ENCODE measurements around the gene SPOCK2.
"Not testable (repeated sequence)": the region's sequence is repeated elsewhere in the genome, so short reads cannot be mapped to it uniquely, and the experiment has no call there.

Gene SPOCK2

DNA sequence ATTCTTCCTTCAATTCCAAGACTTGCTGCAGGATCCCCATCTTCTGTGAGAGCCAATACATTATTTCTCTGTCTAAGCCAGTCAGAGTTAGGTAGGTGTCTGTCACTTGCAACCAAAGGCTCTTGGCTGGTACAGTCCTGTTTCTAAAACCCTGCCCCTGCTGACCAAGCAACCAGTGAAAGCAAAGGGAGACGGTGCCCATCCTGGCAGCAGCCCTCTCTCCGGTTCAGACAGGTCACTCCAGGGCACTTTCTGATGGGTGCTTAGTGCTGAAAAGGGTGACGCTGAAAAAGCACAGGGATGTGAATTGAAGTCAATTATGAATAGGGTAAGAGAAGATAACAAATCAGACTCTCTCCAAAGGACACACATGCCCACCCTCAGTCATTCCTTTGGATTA lies 37.5 kb downstream of the SPOCK2 start:
- FAIRE-seq: no peak

- no peak for FAIRE-seq
These were observed 38.2 kb downstream of the SPOCK2 start for GRCh38 chr10:72049969-72050781.

DNA sequence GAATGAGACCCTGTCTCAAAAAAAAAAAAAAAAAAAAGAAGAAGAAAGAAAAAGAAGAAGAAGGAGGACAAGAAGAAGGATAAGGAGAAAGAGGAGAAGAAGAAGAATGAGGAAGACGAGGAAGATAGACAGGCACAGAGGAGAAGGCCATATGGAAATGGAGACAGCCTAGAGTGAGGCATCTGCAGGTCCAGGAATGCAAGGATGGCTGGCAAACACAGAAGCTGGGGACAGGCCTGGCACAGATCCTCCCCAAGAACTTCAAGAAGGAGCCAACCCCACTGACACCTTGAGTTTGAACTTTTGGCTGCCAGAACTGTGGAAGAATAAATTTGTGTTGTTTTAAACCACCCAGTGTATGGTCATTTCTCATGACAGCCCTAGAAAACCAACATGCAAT lies 38.9 kb downstream of the SPOCK2 start:
- no peak for FAIRE-seq

GRCh38 chr10:72048450-72049124 lies 39.8 kb downstream of the SPOCK2 start:
- peak; percentile 97 for FAIRE-seq

- FAIRE-seq: no peak
These were observed 42.8 kb downstream of the SPOCK2 start for GRCh38 chr10:72045586-72045985.

GRCh38 chr10:72044417-72045041 lies 43.8 kb downstream of the SPOCK2 start:
- FAIRE-seq: no peak

DNA sequence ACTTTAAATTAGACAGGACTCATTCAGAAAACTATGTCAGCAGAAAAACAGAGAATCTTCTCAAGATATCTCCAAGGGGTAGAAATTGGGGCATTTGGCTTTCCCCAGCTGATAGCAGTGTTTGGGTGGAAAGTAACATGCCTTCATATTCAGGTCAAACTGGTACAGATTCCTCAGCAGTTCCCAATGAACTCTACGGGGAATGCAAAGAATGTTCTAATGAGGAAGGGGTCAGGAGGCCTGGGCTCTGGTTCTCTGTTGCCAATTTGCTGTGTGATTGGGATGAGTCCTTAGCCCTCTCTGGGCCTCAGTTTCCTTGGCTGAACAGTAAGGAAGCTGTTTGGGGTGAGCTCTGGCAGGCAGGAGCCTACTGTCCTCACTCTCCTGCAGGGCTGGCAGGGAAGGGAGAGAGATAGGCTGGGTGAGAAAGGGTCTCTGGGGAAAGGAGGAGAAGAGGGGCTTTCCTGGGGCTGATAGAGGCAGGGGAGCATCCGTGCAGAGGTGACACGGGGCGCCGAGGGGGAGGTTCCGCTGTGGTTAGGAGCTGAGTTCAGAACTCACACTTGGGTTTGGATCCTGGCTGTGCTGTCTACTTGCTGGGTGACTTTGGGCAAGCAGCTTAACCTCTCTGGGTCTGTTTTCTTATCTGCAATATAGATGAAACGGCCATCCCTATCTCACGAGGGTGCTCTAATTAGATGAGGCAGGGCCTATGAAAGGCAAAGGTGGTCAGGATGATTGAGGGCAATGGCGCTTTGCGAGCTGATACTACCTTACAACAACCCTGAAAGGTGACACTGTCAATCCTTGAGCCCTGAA lies 45.1 kb downstream of the SPOCK2 start:
- FAIRE-seq: no peak

DNA sequence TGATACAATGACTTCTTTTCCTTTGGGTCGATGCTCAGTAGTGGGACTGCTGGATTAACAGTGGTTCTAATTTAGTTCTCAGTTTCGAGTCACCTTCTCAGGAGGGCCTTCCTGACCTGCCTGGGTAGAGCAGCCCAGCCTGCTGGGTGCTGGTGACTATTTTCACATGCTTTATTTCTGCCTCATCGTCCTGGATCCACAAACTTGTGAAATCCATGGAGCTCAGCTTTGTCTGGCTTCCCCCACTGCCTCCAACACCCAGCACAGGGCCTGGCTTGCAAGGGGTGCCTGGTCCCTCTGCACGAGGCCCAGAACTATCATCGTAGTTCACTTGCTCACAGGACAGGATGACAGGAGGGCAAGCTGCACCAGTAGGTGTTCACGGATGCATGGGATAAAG lies 46.9 kb downstream of the SPOCK2 start:
- FAIRE-seq: no peak

DNA sequence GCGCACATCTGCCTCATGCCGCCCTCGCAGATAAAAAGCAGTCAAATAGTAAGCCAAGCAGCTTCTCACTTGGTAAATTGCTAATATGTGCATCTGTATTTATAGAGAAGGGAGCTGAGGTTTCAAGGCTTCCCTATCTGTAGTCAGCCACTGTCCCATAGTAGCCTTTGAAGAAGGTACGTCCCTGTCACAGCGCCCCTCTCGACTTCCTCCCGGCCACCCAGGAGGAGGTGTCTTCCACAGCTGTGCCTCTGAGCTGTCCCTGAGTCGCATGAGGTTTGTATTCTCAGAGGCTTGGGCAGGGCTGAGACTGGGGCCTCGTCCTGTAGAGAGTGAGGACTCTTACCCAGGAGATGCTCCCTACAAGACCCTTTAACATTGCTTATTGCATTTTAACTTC lies 49.0 kb downstream of the SPOCK2 start:
- FAIRE-seq: no peak

- FAIRE-seq: no peak
These were observed 49.8 kb downstream of the SPOCK2 start for GRCh38 chr10:72038458-72039001.

DNA sequence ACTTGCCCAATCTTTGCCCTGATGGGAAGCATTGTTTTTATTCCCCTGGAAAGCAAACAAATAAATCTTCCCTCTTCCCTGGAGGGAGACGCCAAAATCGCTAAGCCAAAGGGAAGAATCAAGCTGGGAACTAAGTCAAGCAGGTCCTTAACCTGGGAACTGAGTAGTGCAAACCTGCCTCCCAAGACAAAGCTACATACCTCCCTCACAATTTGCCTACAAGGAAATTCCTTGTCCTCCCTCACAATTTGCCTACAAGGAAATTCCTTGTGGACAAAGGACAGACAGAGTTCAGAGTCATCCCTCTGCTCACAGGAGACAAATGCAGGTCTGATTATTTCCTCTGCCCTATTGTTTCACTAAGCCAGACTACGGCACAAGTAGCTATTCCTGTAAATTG lies 50.5 kb downstream of the SPOCK2 start:
- FAIRE-seq: no peak

DNA sequence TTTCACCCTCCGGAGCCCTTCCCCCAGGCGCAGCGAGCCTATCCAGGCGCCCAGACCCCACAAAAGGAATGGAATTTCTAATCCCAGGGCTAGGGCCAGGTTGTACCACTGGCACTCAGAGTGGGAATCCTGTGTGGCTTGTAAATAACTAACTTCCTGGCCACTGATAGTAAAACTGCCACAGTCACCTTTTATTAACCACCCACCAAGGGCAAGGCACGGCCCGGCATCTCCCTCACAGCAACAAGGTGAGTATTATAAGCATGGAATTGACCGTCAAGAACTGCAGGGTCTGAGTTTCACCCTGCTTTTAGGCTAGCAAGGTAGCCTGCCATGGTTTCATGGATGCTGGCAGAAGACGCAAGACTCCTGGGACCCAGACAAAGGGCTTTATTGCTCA lies 51.1 kb downstream of the SPOCK2 start:
- no peak for FAIRE-seq

- no peak for FAIRE-seq
These were observed 53.0 kb downstream of the SPOCK2 start for GRCh38 chr10:72035252-72035887.

DNA sequence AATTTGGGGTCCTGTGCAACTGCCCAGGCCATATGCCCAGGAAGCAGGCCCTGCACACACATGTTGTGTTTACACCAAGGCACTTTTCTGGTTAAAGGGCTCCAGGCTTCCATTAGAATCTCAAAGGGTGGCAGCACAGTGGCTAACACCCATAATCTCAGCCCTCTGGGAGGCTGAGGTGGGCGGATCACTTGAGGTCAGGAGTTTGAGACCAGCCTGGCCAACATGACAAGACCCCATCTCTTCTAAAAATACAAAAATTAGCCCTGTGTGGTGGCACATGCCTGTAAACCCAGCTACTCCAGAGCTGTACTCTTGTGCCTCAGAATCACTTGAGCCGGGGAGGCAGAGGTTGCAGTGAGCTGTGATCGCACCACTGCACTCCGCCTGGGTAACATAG lies 53.6 kb downstream of the SPOCK2 start:
- no peak for FAIRE-seq

DNA sequence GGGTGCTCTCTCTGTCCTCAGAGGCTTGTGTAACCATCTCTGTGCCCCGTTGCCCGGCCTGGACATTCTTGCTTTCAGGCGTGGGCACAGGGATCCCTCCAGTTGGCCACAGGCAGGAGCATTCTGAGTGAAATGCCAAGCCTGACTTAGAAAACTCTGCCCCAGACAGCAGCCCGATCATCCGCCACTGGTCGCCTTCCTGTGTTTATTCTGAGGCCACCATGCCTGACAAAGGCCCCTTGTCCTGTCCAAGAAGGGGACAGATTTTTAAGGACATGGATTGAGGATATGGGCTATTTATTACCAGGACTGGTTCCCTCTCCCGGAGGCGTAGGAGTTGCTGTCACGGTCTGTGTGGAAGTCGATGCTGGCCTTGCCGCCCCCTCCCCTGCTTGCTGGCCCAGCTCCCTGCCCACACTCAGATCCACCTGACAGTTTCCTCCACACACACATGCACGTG lies 54.3 kb downstream of the SPOCK2 start:
- no peak for FAIRE-seq

DNA sequence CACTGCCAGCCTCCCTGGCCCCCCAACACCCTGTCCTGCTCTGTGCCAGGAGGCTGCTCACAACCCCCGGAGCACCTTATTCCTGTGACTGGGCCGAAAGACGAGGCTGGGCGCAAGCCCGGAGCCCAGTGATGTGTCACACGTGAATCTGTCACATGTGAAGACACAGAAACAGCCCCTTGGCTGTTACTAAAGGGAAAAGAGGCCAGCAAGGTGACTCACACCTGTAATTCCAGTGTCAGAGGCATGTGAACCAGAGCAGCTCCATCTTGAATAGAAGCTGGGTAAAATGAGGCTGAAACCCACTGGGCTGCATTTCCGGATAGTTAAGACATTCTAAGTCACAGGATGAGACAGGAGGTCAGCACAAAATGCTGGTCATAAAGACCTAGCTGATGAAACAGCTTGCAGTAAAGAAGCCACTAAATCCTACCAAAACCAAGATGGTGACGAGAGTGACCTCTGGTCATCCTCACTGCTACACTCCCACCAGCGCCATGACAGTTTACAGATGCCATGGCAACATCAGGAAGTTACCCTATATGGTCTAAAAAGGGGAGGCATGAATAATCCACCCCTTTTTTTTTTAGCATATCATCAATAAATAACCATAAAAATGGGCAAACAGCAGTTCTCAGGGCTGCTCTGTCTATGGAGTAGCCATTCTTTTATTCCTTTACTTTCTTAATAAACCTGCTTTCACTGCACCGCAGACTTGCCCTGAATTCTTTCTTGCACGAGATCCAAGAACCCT lies 55.8 kb downstream of the SPOCK2 start:
- not testable (repeated sequence) for FAIRE-seq

DNA sequence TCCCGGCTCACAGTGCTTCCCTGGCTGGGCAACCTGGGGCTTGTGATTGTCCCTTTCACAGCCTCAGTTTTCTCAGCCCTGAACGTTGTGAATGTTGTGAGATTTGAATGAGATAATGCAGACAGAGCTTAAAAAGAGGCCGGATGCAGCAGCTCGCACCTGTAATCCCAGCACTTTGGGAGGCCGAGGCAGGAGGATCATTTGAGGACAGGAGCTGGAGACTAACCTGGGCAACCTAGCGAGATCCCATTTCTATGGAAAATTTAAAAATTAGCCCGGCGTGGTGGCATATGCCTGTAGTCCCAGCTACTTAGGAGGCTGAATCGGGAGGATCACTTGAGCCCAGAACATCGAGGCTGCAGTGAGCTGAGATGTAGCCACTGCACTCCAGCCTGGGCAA lies 56.6 kb downstream of the SPOCK2 start:
- no peak for FAIRE-seq

- no peak for FAIRE-seq
These were observed 57.4 kb downstream of the SPOCK2 start for GRCh38 chr10:72030762-72031543.

- no peak for FAIRE-seq
These were observed 58.9 kb downstream of the SPOCK2 start for GRCh38 chr10:72029414-72029813.

- FAIRE-seq: no peak
These were observed 60.9 kb downstream of the SPOCK2 start for GRCh38 chr10:72027498-72027897.

Data from A204.1 (cell line).